KMS-11 (cell line): ENCODE data around the gene DENND11.

Experiments used
- H2AFZ ChIP-seq: fragments of 200-600 bp; sonication (generic); 2 replicates; pipeline ENCODE4 v1.6.1; 2016; ENCODE audit warnings: antibody characterized with exemption, mixed run types, low read depth
- H3K27ac ChIP-seq: fragments of 200-600 bp; sonication (generic); 2 replicates; pipeline ENCODE4 v1.6.1; 2016; ENCODE audit warnings: mild to moderate bottlenecking, mixed run types
- H3K27me3 ChIP-seq: fragments of 200-600 bp; sonication (generic); 2 replicates; pipeline ENCODE4 v1.6.1; 2017; ENCODE audit warnings: mild to moderate bottlenecking, low read depth, mixed run types, moderate library complexity; ENCODE audit not compliant: insufficient read depth
- H3K36me3 ChIP-seq: fragments of 200-600 bp; sonication (generic); 2 replicates; pipeline ENCODE4 v1.6.1; 2017; ENCODE audit warnings: mild to moderate bottlenecking, mixed run types; ENCODE audit not compliant: insufficient read depth
- H3K4me1 ChIP-seq: fragments of 200-600 bp; sonication (generic); 2 replicates; pipeline ENCODE4 v1.6.1; 2016; ENCODE audit warnings: mild to moderate bottlenecking, low read depth, mixed run types; ENCODE audit not compliant: poor library complexity, severe bottlenecking
- H3K4me2 ChIP-seq: fragments of 200-600 bp; sonication (generic); 2 replicates; pipeline ENCODE4 v1.7.0; 2016; ENCODE audit warnings: mild to moderate bottlenecking, mixed run types
- H3K4me3 ChIP-seq: fragments of 200-600 bp; sonication (generic); IDR thresholded peaks from 2 replicates; pipeline ENCODE4 v1.6.1; 2017; ENCODE audit warnings: low read depth, low read length, mixed read lengths; ENCODE audit not compliant: insufficient read depth
- H3K79me2 ChIP-seq: fragments of 200-600 bp; sonication (generic); 2 replicates; pipeline ENCODE4 v1.6.1; 2016; ENCODE audit warnings: low read depth, mixed run types; ENCODE audit not compliant: insufficient read depth
- H3K9ac ChIP-seq: fragments of 200-600 bp; sonication (generic); 2 replicates; pipeline ENCODE4 v1.6.1; 2016; ENCODE audit warnings: mild to moderate bottlenecking, mixed run types
- H4K20me1 ChIP-seq: fragments of 200-600 bp; sonication (generic); 2 replicates; pipeline ENCODE4 v1.6.1; 2016; ENCODE audit warnings: mild to moderate bottlenecking, mixed run types; ENCODE audit not compliant: insufficient read depth
- TF ChIP-seq, protein P1 (sequence below): fragments of 200-600 bp; sonication (generic); conservative IDR thresholded peaks from 2 replicates; pipeline ENCODE4 v1.6.1; 2017; ENCODE audit warnings: low read depth, mild to moderate bottlenecking, antibody characterized with exemption, low read length, moderate library complexity, mixed read lengths

Gene DENND11

DNA sequence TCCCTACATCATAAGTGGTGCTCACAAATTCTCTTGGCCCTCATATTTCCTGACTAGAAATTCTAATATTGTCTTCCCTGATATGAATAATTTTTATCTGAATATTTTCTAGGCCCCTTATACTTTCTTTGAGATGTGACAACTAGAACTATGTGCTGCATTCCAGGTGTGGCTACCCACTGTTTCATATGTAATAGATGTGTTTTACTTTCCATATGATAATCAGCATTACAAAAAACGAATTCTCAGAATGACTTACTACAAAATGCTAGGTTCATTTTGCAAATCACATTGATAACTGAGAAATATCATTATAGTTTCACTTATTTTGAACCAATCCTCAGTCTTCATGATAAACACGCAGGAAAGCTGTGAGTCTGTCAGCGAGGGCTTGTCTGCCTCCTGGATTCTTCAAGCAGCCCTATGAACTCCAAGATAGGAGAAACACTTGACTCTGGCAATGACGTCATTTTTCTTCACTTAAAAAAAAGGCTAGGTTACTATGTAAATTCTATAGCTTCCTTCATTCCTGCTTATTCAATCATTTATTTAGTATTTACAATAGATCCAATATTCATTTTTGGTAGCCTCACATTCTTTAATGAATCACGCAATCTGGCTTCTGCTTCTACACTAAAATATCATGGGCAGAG, 10.8 kb upstream of the DENND11 start:
- TF ChIP-seq, protein P1, sequence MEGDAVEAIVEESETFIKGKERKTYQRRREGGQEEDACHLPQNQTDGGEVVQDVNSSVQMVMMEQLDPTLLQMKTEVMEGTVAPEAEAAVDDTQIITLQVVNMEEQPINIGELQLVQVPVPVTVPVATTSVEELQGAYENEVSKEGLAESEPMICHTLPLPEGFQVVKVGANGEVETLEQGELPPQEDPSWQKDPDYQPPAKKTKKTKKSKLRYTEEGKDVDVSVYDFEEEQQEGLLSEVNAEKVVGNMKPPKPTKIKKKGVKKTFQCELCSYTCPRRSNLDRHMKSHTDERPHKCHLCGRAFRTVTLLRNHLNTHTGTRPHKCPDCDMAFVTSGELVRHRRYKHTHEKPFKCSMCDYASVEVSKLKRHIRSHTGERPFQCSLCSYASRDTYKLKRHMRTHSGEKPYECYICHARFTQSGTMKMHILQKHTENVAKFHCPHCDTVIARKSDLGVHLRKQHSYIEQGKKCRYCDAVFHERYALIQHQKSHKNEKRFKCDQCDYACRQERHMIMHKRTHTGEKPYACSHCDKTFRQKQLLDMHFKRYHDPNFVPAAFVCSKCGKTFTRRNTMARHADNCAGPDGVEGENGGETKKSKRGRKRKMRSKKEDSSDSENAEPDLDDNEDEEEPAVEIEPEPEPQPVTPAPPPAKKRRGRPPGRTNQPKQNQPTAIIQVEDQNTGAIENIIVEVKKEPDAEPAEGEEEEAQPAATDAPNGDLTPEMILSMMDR, result no peak
- no peak overlapping the region for H3K4me2 ChIP-seq

DNA sequence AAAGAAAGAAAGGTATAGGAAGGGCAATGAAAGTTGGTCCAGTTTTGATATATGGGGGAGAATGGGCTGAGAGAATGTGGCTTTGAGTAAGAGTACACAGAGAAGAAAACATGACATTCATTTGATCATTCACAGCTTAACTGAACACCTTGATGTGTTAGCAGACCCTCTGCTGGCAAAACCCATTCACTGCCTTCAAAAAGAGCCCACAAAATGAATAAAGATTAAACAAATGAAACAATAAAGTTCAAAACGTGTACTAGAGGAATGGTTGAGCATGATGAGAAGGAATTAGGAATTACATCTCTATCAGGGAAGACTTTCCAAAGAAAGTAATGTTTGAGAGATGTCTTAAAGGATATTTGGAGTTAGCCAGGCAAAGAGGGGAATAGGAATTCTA, 8.3 kb upstream of the DENND11 start:
- TF ChIP-seq, protein P1, result no peak
- H3K4me1 ChIP-seq, result no peaks in the 10 kb centered on the region
- H3K9ac ChIP-seq, result no peak overlapping the region
- no peaks in the 10 kb centered on the region for H3K36me3 ChIP-seq
- H3K4me3 ChIP-seq, result no peak overlapping the region
- no peaks in the 10 kb centered on the region for H4K20me1 ChIP-seq
- H3K27ac ChIP-seq, result no peak overlapping the region
- H2AFZ ChIP-seq, result no peak overlapping the region
- H3K4me2 ChIP-seq, result no peak overlapping the region
- H3K79me2 ChIP-seq, result no peaks in the 10 kb centered on the region
- H3K27me3 ChIP-seq, result no peaks in the 10 kb centered on the region

More for the DNA sequence above, 10.8 kb upstream of the DENND11 start:
- no peak overlapping the region for H2AFZ ChIP-seq
- H3K36me3 ChIP-seq, result no peaks in the 10 kb centered on the region
- H3K4me1 ChIP-seq, result no peaks in the 10 kb centered on the region
- no peak overlapping the region for H3K9ac ChIP-seq
- H3K27me3 ChIP-seq, result no peaks in the 10 kb centered on the region
- H3K79me2 ChIP-seq, result no peaks in the 10 kb centered on the region
- no peak overlapping the region for H3K27ac ChIP-seq
- no peaks in the 10 kb centered on the region for H4K20me1 ChIP-seq
- no peak overlapping the region for H3K4me3 ChIP-seq

- no peaks in the 10 kb centered on the region for H3K36me3 ChIP-seq
- H3K27me3 ChIP-seq, result no peaks in the 10 kb centered on the region
- H3K9ac ChIP-seq, result no peak overlapping the region
- H3K4me3 ChIP-seq, result no peak overlapping the region
- no peak overlapping the region for H3K27ac ChIP-seq
- H3K79me2 ChIP-seq, result no peaks in the 10 kb centered on the region
- H2AFZ ChIP-seq, result no peak overlapping the region
- H4K20me1 ChIP-seq, result no peaks in the 10 kb centered on the region
- no peak overlapping the region for H3K4me2 ChIP-seq
- TF ChIP-seq, protein P1, result no peak
- no peaks in the 10 kb centered on the region for H3K4me1 ChIP-seq
Measured at GRCh38 chr7:141709749-141710148, 7.8 kb upstream of the DENND11 start.

- TF ChIP-seq, protein P1, result no peak
Measured at GRCh38 chr7:141709318-141709717, 7.4 kb upstream of the DENND11 start.

More at GRCh38 chr7:141709318-141709717, 7.4 kb upstream of the DENND11 start:
- no peaks in the 10 kb centered on the region for H3K4me1 ChIP-seq
- no peak overlapping the region for H3K27ac ChIP-seq
- no peaks in the 10 kb centered on the region for H3K27me3 ChIP-seq
- H3K79me2 ChIP-seq, result no peaks in the 10 kb centered on the region
- H2AFZ ChIP-seq, result no peak overlapping the region
- H3K4me3 ChIP-seq, result no peak overlapping the region
- no peaks in the 10 kb centered on the region for H3K36me3 ChIP-seq
- no peaks in the 10 kb centered on the region for H4K20me1 ChIP-seq
- H3K4me2 ChIP-seq, result no peak overlapping the region
- H3K9ac ChIP-seq, result no peak overlapping the region
